IPS-20b (cell line): ENCODE measurements around the gene TIMM22.
"Not testable (repeated sequence)": the region's sequence is repeated elsewhere in the genome, so short reads cannot be mapped to it uniquely, and the experiment has no call there.

Source experiments
- H3K27ac ChIP-seq: one replicate; pipeline ENCODE4 v1.5.1; 2013; ENCODE audit warnings: low read length
- H3K27me3 ChIP-seq: 2 replicates; pipeline ENCODE4 v1.6.1; 2013; ENCODE audit warnings: mild to moderate bottlenecking, low read length, inconsistent platforms; ENCODE audit not compliant: insufficient read depth
- H3K36me3 ChIP-seq: 2 replicates; pipeline ENCODE4 v1.6.1; 2013; ENCODE audit warnings: low read depth, mild to moderate bottlenecking, inconsistent platforms, low read length, moderate library complexity; ENCODE audit not compliant: insufficient read depth
- H3K4me1 ChIP-seq: 2 replicates; pipeline ENCODE4 v1.6.1; 2013; ENCODE audit warnings: mild to moderate bottlenecking, control low read depth, inconsistent platforms, low read length, moderate library complexity; ENCODE audit not compliant: insufficient read depth
- H3K4me3 ChIP-seq: 2 replicates; pipeline ENCODE4 v1.5.1; 2013; ENCODE audit warnings: mild to moderate bottlenecking, low read length, inconsistent platforms
- H3K9ac ChIP-seq: 2 replicates; pipeline ENCODE4 v1.6.1; 2013; ENCODE audit warnings: low read depth, mild to moderate bottlenecking, inconsistent platforms, low read length, moderate library complexity
- H3K9me3 ChIP-seq: 2 replicates; pipeline ENCODE4 v1.6.1; 2013; ENCODE audit warnings: mild to moderate bottlenecking, low read depth, low read length, inconsistent platforms; ENCODE audit not compliant: insufficient read depth

TIMM22 gene

DNA sequence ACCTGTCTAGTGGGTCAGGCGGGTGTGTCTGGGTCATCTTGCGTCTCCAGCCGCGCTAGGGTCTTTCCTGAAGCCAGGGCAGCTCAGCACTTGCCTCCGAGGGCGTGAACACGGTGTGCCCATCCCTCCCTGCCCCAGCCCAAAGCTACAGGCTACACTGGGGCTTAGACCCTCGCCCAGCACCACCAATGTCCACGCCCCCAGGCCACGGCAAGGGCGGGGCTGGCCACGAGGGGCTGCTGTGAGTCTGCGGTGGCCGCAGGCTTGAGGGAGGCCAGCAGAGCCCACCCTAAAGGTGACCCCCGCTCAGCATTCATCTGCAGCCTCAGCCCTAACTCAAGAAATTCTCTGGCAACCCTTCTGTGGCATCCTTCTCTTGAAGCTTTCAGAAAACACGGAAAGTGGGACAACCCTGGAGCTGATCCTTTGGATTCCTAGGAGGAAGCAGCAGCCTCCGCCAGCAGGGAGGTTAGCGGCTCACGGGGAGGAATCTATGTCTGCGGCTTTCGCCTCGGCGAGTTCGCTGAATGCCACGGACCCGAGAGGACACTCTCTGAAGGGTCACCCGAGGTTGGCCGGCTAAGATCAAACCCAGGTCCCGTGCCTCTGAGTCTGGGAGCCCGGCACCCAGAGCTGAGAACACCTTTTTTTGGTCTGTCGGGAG, 41.7 kb downstream of the TIMM22 start:
- H3K27me3 ChIP-seq: no peaks in the 10 kb centered on the region
- H3K27ac ChIP-seq: no peak overlapping the region
- H3K4me3 ChIP-seq: no peak overlapping the region
- H3K36me3 ChIP-seq: no peaks in the 10 kb centered on the region
- H3K9ac ChIP-seq: no peak overlapping the region
- no peaks in the 10 kb centered on the region for H3K4me1 ChIP-seq
- no peaks in the 10 kb centered on the region for H3K9me3 ChIP-seq

DNA sequence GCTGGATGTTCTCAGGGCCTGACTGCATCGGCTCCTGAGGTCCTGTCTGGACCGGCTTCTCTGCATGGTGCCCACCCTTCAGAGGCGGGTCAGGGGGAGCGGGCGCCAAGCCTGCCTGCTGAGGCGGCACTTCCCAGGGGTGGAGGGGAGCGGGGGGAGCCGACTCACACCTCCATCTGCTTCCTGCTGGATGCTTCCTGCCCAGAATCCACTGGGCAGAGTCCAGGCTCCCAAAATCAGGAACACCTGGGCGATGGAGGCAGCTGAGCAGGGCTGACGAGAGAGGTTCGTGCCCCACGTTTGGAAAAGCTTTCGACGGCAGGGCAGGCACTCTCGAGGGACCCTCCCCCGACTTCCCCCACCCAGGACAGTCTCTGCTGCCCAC, 42.2 kb downstream of the TIMM22 start:
- no peaks in the 10 kb centered on the region for H3K9me3 ChIP-seq
- no peaks in the 10 kb centered on the region for H3K36me3 ChIP-seq
- no peaks in the 10 kb centered on the region for H3K4me1 ChIP-seq
- no peak overlapping the region for H3K27ac ChIP-seq
- H3K27me3 ChIP-seq: no peaks in the 10 kb centered on the region
- H3K9ac ChIP-seq: no peak overlapping the region
- H3K4me3 ChIP-seq: no peak overlapping the region

DNA sequence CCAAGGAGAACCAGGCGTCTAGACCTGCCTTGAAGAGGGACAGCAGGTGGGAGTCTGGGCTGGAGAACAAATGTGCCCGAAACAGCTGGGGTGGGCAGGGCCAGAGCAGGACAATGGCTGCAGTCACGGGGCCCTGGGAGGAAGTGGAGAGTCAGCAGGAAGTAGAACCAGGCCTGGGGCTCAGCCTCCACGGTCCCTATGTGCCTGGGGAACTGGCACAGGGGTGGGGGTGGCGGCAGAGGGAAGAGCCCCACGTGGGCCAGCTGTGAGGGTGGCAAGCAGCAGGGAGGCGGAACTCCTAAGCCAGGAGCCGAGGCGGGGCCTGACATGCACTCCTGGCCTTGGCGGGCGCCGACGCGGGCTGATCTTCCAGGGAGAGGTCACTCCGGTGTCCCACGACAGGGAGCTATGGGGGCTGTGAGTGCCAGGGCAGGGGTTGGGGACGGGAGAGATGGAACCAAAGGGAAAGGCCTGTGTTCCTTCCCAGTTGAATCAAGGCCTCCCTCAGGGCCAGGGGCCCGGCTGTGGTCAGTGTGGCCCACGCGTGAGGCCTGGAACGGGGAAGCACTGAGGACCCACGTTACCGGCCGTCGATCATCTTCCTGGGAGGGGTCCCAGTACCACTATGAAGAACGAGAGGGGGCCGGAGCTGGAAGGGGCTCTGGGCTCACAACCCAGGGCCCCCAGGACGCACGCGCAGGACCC, 42.7 kb downstream of the TIMM22 start:
- Histone ChIP-seq H3K27me3 (no peaks in the 10 kb centered on the region), H3K9me3 (no peaks in the 10 kb centered on the region), H3K4me3 (no peak overlapping the region), H3K27ac (no peak overlapping the region), H3K36me3 (no peaks in the 10 kb centered on the region), H3K9ac (no peak overlapping the region), H3K4me1 (no peaks in the 10 kb centered on the region)

DNA sequence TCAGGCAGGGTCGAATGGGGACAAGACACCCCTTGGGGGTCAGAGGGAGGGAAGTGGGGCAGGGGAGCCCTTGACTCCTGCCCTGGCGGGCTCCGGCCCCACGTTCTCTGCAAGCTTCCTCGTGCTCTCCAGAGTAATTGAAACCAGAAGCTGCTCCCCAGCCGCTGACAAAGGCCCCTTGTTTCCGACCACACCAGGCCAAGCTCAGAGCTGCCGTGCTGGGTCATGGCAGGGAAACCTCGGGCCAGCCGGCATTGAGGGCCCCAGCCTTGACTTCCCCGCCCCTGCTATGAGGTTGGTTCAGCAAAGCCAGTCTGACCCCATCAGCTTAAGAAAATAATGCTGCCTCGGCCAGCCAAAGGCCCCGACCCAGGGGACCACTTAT, 43.3 kb downstream of the TIMM22 start:
- Histone ChIP-seq H3K9me3 (no peaks in the 10 kb centered on the region), H3K9ac (no peak overlapping the region), H3K27me3 (no peaks in the 10 kb centered on the region), H3K4me1 (no peaks in the 10 kb centered on the region), H3K27ac (no peak overlapping the region), H3K4me3 (no peak overlapping the region), H3K36me3 (no peaks in the 10 kb centered on the region)

DNA sequence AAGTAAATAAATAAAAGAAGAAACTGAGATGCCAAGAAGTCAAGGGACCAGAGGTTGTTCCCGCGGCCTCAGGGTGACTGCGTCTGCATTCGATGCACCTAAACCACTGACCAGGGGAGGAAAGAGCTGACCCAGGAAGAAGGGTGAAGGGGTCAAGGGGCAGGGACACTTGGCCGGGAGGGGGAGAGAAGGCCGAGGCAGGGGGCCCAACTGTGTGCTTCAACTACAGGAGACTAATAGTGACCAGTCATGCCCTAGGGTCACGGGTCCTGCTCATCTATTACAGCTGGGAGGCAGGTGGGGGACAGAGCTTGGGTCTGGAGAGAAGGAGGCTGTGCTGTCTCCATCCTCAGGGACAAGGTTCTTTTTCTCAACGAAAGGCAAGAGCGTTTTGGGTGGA, 44.8 kb downstream of the TIMM22 start:
- H3K27me3 ChIP-seq: no peaks in the 10 kb centered on the region
- H3K9me3 ChIP-seq: no peaks in the 10 kb centered on the region
- no peaks in the 10 kb centered on the region for H3K36me3 ChIP-seq

DNA sequence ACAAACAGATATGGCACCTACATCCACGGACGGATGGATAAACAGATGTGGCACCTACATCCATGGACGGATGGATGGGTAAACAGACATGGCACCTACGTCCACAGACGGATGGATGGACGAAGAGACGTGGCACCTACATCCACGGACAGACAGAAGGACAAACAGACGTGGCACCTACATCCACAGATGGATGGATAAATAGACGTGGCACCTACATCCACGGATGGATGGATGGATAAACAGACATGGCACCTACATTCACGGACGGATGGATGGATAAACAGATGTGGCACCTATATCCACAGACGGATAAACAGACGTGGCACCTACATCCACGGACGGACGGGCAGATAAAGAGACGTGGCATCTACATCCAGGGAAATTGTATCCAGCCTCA, 45.6 kb downstream of the TIMM22 start:
- no peaks in the 10 kb centered on the region for H3K27me3 ChIP-seq
- H3K36me3 ChIP-seq: no peaks in the 10 kb centered on the region
- no peaks in the 10 kb centered on the region for H3K4me1 ChIP-seq
- no peak overlapping the region for H3K27ac ChIP-seq
- H3K4me3 ChIP-seq: no peak overlapping the region
- no peaks in the 10 kb centered on the region for H3K9me3 ChIP-seq
- no peak overlapping the region for H3K9ac ChIP-seq

More for the DNA sequence above, 44.8 kb downstream of the TIMM22 start:
- Histone ChIP-seq H3K4me1 (no peaks in the 10 kb centered on the region), H3K4me3 (no peak overlapping the region), H3K9ac (no peak overlapping the region), H3K27ac (no peak overlapping the region)

DNA sequence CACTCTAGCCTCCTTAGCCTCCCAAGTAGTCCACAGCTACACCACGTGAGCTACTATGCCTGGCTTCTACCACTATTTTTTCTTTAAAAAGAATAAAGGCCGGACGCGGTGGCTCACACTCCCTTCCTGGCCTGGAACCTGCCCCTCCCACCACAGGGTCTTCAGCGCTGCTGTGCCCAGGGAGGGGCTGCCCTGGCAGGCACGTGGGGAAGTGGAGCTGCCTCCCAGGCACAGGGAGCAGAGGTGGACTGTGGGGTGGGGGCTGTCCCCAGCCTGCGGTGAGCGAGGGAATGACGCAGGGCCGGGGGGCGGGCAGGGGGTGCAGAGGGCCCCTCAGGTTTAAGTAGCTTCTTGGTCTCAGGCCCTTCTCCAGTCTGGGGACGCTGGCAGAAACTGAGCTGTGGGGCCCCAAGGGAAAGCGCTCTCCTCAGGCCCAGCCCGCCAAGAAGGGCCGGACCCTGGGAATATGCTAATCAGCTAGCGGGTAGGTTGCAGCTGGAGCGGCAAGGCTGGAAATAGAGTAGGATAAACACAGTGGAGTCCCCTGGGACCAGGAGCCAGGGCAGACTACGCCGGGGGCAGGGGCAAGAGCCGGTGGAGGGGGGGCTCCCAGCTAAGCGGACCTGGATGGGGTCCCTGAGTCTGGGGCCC, 46.8 kb downstream of the TIMM22 start:
- H3K9me3 ChIP-seq: no peaks in the 10 kb centered on the region
- no peak overlapping the region for H3K27ac ChIP-seq
- H3K36me3 ChIP-seq: no peaks in the 10 kb centered on the region
- H3K4me1 ChIP-seq: no peaks in the 10 kb centered on the region
- H3K9ac ChIP-seq: no peak overlapping the region
- H3K27me3 ChIP-seq: no peaks in the 10 kb centered on the region
- no peak overlapping the region for H3K4me3 ChIP-seq

DNA sequence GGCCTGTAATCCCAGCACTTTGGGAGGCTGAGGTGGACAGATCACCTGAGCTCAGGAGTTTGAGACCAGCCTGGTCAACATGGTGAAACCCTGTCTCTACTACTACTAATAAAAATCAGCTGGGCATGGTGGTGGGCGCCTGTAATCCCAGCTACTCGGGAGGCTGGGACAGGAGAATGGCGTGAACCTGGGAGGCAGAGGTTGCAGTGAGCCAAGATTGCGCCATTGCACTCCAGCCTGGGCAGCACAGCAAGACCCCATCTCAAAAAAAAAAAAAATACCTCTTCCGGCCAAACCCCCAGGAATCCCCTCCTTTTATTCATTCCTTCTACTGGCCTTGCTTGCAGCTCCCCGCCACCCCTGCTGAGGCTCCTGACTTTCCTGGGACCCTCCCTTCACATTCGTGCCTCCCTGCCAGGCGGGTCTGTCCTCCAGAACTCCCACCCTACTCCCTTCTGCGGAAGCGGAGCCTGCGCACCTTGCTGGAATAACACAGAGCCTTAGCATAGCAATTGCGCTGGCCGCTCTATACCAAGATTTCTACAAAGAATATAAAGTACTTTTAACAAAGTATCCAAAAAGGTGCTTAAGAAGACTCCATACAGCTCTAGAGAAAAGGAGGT, 47.6 kb downstream of the TIMM22 start:
- not testable (repeated sequence) for H3K4me1 ChIP-seq, H3K27ac ChIP-seq, H3K9me3 ChIP-seq, H3K36me3 ChIP-seq, H3K4me3 ChIP-seq, H3K27me3 ChIP-seq, H3K9ac ChIP-seq

DNA sequence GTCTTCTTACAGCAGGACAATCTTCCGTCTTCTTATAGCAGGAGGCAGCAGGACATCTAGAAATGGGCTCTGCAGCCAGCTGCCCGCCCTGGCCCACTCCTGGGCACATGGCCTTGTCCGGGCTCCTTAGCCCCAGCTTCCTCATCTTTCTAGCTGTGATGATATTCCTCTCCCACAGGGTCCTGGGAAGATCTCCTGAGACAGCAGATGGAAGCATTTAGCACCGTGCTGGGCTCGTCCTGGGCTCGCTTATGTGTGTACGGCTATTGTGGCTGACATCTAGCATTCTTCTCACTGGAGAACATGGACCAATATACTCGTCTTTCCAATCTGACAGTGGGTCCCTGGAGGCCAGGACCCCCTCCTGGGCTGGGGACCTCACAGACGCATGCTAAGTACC, 48.5 kb downstream of the TIMM22 start:
- no peaks in the 10 kb centered on the region for H3K4me1 ChIP-seq
- H3K27ac ChIP-seq: no peak overlapping the region

DNA sequence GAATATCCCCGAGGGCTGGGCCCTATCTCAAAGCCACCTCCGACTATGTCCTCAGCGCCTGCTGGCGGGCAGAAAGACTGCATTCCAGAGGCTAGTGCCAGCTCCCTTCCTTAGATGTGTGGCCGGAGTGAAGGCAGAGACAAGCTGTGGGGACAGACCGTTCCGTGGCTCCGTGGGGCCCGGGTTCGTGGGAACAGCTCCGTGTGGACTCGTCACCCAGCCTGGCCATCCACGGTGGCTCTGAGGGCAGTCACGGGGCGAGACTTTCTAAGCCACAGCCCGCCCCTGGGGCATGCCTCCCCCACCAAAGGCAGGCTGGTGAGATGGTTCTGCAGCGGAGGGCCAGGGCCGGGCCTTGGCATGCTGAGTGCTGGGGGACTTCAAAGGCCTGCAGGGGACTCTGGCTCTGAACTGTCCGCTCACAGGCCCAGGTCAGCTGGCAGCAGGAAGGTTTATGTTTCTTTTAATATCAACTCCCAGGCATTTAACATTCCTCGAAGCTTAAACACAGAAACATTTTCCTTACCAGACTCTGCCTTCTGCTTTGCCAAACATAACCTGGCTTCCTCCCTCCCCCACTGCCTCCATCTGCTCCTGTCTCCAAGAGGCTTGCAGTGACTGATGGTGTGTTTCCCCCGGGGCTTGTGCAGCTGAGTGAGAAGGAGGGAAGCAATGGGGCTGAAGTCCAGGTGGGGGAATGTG, 50.4 kb downstream of the TIMM22 start:
- Histone ChIP-seq H3K4me3 (no peak overlapping the region), H3K4me1 (no peaks in the 10 kb centered on the region), H3K9me3 (no peaks in the 10 kb centered on the region), H3K27ac (no peak overlapping the region), H3K9ac (no peak overlapping the region), H3K27me3 (no peaks in the 10 kb centered on the region), H3K36me3 (no peaks in the 10 kb centered on the region)

More for the DNA sequence above, 48.5 kb downstream of the TIMM22 start:
- no peak overlapping the region for H3K9ac ChIP-seq
- H3K4me3 ChIP-seq: no peak overlapping the region
- H3K36me3 ChIP-seq: no peaks in the 10 kb centered on the region
- no peaks in the 10 kb centered on the region for H3K27me3 ChIP-seq
- no peaks in the 10 kb centered on the region for H3K9me3 ChIP-seq

DNA sequence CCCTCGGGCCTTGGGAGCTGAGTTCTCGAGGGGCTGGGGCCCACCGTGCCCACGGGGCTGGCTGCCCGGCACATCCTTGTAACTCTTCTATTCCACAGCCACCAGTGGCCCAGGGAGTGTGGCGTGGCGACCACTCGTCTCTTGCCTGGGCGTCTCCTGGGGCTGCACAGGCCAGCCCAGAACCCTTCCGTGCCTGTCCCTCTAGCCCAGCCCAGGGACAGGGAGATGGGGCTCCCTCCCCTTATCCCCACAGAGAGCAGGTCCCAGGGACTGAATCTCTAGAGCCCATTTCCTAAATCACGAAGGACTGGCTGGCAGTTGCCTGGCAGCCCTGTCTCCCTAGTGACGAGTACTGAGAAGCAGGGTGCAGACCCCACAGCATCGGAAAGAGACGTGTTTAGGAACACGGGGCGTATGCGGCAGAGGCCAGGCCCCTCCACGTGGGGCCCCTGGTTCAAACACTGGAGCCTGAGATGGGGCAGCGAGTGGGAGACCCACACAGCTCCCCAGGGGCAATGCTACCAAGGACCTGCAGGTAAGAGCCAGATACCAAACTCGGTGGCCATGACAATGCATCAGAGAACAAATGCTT, 51.0 kb downstream of the TIMM22 start:
- Histone ChIP-seq H3K27me3 (no peaks in the 10 kb centered on the region), H3K36me3 (no peaks in the 10 kb centered on the region), H3K27ac (no peak overlapping the region), H3K4me3 (no peak overlapping the region), H3K4me1 (no peaks in the 10 kb centered on the region), H3K9me3 (no peaks in the 10 kb centered on the region), H3K9ac (no peak overlapping the region)
